Gastroesophageal sphincter (tissue), 4 donors: Measurements from ENCODE around the gene ATXN2L. TPM values are rescaled to one million over a fixed set of nuclear protein-coding genes. Genes with fewer than 3 reads are reported as not detected.
"Not testable (repeated sequence)": the region's sequence is repeated elsewhere in the genome, so short reads cannot be mapped to it uniquely, and the experiment has no call there.

Source experiments
- ATAC-seq: fragments of 150-250 bp; one replicate; pipeline ENCODE4 v1.9.1; 2016; ENCODE audit warnings: mild to moderate bottlenecking, moderate library complexity
- H3K27ac ChIP-seq, 4 donors: fragments of 200-600 bp; sonication (generic) in 3 of 4; 1 replicate in 3 of 4; 2 replicates in 1 of 4; pipeline ENCODE4 v1.5.1; 2016 to 2019
- H3K27me3 ChIP-seq: fragments of 200-600 bp; sonication (generic); one replicate; pipeline ENCODE4 v1.5.1; 2019
- H3K36me3 ChIP-seq, 2 donors: fragments of 200-600 bp; sonication (generic); one replicate each; pipeline ENCODE4 v1.5.1; 2019; ENCODE audit warnings: control low read depth in 1 of 2
- H3K4me1 ChIP-seq, 3 donors: fragments of 200-600 bp; sonication (generic); 1 replicate in 2 of 3; 2 replicates in 1 of 3; pipeline ENCODE4 v1.5.1; 2016 to 2019; ENCODE audit warnings: control low read depth in 2 of 3
- H3K4me3 ChIP-seq, 2 donors: fragments of 200-600 bp; sonication (generic); one replicate each; pipeline ENCODE4 v1.5.1; 2019; ENCODE audit warnings: mild to moderate bottlenecking in 1 of 2, moderate library complexity in 1 of 2
- H3K9me3 ChIP-seq, 3 donors: fragments of 200-600 bp; sonication (generic); one replicate each; pipeline ENCODE4 v1.5.1; 2017 to 2019; ENCODE audit warnings: control low read depth in 2 of 3
- EP300 ChIP-seq: sonication (generic); formaldehyde crosslinking; IDR thresholded peaks from one replicate; pipeline ENCODE4 v1.6.1; 2017; ENCODE audit warnings: antibody characterized with exemption, mild to moderate bottlenecking
- POLR2A ChIP-seq, 2 donors: fragments of 450-650 bp; IDR thresholded peaks; one replicate each; pipeline ENCODE4 v1.6.1; 2017; ENCODE audit warnings: antibody characterized with exemption in 2 of 2, mild to moderate bottlenecking in 2 of 2, moderate library complexity in 1 of 2
- POLR2AphosphoS5 ChIP-seq: sonication (generic); formaldehyde crosslinking; IDR thresholded peaks from one replicate; pipeline ENCODE4 v1.6.1; 2017; ENCODE audit warnings: antibody characterized with exemption
- WGBS, 2 donors: methylation state at CpG; one replicate each; pipeline ENCODE4 v1.1.5; 2018; ENCODE audit warnings: low coverage in 1 of 2; 5-methylcytosine and 5-hydroxymethylcytosine counted together
- total RNA-seq, 4 donors: library from RNA; depleted of rRNA; stranded (reverse); fragments of >200 nt; gene quantifications; one replicate each; pipeline ENCODE4 v1.1.0, GENCODE V29; 2016
- TF ChIP-seq, protein P1 (sequence below), 4 experiments: fragments of 200-600 bp in 2 of 4; fragments of 450-650 bp in 2 of 4; sonication (generic) in 1 of 4; IDR thresholded peaks; one replicate each; pipeline ENCODE4 v1.5.1; 2017 to 2019; ENCODE audit warnings: antibody characterized with exemption in 4 of 4, mild to moderate bottlenecking in 2 of 4, moderate library complexity in 2 of 4

ATXN2L gene
- total RNA-seq, 4 donors from 2014 or later, result 44.4 to 65.1 (median 56.9) TPM

DNA sequence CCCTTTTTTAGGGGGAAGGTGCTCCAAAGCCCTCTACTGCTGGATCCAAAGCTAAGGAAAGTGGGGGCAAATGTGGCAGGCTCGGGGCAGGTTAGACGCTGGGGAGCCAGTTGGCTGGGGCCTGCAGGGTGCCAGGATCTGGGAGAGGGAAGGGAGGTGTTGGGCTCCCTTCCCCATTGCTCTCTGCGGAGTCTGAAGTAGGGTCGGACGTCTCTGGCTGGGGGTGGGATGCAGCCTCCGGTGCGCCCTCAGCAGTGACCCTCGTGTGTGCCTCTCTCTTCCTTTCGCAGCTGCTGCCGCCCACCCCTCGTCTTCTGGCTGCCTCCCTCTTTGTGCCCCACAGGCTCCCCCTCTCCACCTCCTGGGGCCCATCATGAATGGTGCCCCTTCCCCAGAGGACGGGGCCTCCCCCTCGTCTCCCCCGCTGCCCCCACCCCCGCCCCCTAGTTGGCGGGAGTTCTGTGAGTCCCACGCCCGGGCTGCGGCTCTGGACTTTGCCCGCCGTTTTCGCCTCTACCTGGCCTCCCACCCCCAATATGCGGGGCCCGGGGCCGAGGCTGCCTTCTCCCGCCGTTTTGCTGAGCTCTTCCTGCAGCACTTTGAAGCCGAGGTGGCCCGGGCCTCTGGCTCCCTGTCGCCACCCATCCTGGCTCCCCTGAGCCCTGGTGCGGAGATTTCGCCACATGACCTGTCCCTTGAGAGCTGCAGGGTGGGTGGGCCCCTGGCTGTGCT lies 43.1 kb downstream of the ATXN2L start:
- peaks cover 0 to 44% (median 12%) of the 10 kb centered on the region in 3 donors for H3K4me1 ChIP-seq
- no peaks in the 10 kb centered on the region for H3K27me3 ChIP-seq
- H3K9me3 ChIP-seq, result no peaks in the 10 kb centered on the region
- WGBS, 2 donors, result 71 to 79% methylated on average over 6 to 13 of the region's 32 CpGs
- ATAC-seq, result no peak
- no peak for TF ChIP-seq POLR2A (IDR thresholded peaks at IDR 0.05)
- TF ChIP-seq, protein P1, sequence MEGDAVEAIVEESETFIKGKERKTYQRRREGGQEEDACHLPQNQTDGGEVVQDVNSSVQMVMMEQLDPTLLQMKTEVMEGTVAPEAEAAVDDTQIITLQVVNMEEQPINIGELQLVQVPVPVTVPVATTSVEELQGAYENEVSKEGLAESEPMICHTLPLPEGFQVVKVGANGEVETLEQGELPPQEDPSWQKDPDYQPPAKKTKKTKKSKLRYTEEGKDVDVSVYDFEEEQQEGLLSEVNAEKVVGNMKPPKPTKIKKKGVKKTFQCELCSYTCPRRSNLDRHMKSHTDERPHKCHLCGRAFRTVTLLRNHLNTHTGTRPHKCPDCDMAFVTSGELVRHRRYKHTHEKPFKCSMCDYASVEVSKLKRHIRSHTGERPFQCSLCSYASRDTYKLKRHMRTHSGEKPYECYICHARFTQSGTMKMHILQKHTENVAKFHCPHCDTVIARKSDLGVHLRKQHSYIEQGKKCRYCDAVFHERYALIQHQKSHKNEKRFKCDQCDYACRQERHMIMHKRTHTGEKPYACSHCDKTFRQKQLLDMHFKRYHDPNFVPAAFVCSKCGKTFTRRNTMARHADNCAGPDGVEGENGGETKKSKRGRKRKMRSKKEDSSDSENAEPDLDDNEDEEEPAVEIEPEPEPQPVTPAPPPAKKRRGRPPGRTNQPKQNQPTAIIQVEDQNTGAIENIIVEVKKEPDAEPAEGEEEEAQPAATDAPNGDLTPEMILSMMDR (IDR thresholded peaks at IDR 0.05), result no peak
- no peak for TF ChIP-seq EP300
- no peak overlapping the region for H3K27ac ChIP-seq
- no peak overlapping the region for H3K4me3 ChIP-seq
- H3K36me3 ChIP-seq, result peaks cover 0 to 51% of the 10 kb centered on the region in 2 donors

- no peak for ATAC-seq
- Histone ChIP-seq H3K27ac (no peak overlapping the region), H3K4me1 (peaks cover 0 to 44% (median 12%) of the 10 kb centered on the region in 3 donors), H3K9me3 (no peaks in the 10 kb centered on the region), H3K4me3 (no peak overlapping the region), H3K27me3 (no peaks in the 10 kb centered on the region), H3K36me3 (peaks cover 0 to 56% of the 10 kb centered on the region in 2 donors)
- TF ChIP-seq, protein P1 (IDR thresholded peaks at IDR 0.05), result no peak
- no peak for TF ChIP-seq EP300
- no peak for TF ChIP-seq POLR2AphosphoS5
- TF ChIP-seq POLR2A (IDR thresholded peaks at IDR 0.05), result no peak
- 0 to 72% methylated on average over 1 to 5 of the region's 17 CpGs for WGBS, 2 donors
Observed at GRCh38 chr16:28866454-28866804, 43.6 kb downstream of the ATXN2L start.

DNA sequence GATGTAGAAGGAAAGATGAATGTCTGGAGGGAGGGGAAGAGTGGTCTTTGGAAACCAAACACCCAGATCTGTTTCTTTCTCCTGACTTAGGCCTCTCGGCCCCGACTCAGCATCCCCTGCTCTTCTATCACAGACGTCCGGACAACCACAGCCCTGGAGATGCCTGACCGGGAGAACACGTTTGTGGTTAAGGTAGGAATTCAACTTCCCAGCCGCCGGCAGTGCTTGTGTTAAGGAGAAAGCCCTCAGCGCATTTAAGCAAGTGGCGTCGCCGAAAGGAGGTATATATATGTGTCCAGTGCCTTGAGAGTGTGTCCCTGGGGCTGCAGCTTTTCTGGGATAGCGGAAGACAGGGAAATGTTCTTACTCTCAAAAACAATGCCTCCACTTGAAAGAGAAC lies 44.4 kb downstream of the ATXN2L start:
- no peak overlapping the region for H3K27ac ChIP-seq
- H3K9me3 ChIP-seq, result no peaks in the 10 kb centered on the region
- TF ChIP-seq POLR2A (IDR thresholded peaks at IDR 0.05) (no peak), EP300 (no peak)
- H3K27me3 ChIP-seq, result no peaks in the 10 kb centered on the region
- ATAC-seq, result no peak
- WGBS, 2 donors, result 85% methylated on average over 8 to 12 of the region's 13 CpGs
- H3K36me3 ChIP-seq, result peaks cover 0 to 64% of the 10 kb centered on the region in 2 donors
- no peak overlapping the region for H3K4me3 ChIP-seq
- H3K4me1 ChIP-seq, result peaks cover 0 to 38% (median 12%) of the 10 kb centered on the region in 3 donors

DNA sequence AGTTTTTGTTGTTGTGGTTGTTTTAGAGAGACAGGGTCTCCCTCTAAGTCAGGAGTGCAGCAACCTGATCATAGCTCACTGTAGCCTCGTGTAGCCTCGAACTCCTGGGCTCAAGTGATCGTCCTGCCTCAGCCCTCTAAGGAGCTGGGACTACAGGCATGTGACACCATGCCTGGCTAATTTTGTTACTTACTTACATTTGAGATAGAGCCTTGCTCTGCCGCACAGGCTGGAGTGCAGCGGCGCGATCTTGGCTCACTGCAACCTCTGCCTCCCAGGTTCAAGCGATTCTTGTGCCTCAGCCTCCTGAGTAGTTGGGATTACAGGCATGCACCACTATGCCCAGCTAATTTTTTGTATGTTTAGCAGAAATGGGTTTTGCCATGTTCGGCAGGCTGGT lies 44.8 kb downstream of the ATXN2L start:
- peaks cover 0 to 34% (median 12%) of the 10 kb centered on the region in 3 donors for H3K4me1 ChIP-seq
- peaks cover 0 to 68% of the 10 kb centered on the region in 2 donors for H3K36me3 ChIP-seq
- 94 to 100% methylated on average over 2 to 4 of the region's 9 CpGs for WGBS, 2 donors

DNA sequence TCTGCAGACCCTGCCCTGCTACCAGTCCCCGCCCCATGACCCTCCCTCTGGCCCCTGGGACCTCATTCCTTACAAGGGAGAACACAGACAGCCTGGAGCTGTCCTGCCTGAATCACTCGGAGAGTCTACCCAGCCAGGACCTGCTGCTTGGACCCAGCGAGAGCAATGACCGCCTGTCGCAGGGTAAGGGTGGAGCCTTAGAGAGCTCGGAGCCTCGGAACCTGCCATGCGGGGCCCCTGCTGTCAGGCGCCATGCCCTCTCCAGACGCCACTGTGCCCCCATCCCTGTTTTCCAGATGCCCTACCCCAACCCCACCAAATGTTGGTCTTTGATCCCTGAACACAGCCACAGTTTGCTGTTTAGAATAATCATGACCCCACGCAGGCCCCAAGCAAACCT lies 46.4 kb downstream of the ATXN2L start:
- Histone ChIP-seq H3K9me3 (no peaks in the 10 kb centered on the region), H3K27me3 (no peaks in the 10 kb centered on the region), H3K27ac (no peak overlapping the region), H3K4me1 (peaks cover 0 to 27% (median 12%) of the 10 kb centered on the region in 3 donors), H3K36me3 (peaks cover 0 to 84% of the 10 kb centered on the region in 2 donors), H3K4me3 (no peak overlapping the region)
- ATAC-seq, result no peak
- WGBS, 2 donors, result 80 to 93% methylated on average over 1 to 5 of the region's 11 CpGs
- TF ChIP-seq POLR2AphosphoS5 (no peak), EP300 (no peak), POLR2A (IDR thresholded peaks at IDR 0.05) (no peak)
- TF ChIP-seq, protein P1 (IDR thresholded peaks at IDR 0.05), result no peak

More for the DNA sequence above, 44.8 kb downstream of the ATXN2L start:
- not testable (repeated sequence) for H3K27me3 ChIP-seq, H3K4me3 ChIP-seq, H3K9me3 ChIP-seq, H3K27ac ChIP-seq, ATAC-seq

GRCh38 chr16:28872952-28873351 lies 50.2 kb downstream of the ATXN2L start:
- WGBS, 2 donors, result 50 to 93% methylated on average over 1 to 5 of the region's 15 CpGs
- Histone ChIP-seq H3K9me3 (no peaks in the 10 kb centered on the region), H3K4me1 (no peaks in the 10 kb centered on the region), H3K4me3 (no peak overlapping the region), H3K36me3 (peaks cover 0 to 69% of the 10 kb centered on the region in 2 donors), H3K27ac (no peak overlapping the region), H3K27me3 (no peaks in the 10 kb centered on the region)
- TF ChIP-seq POLR2AphosphoS5, result no peak
- TF ChIP-seq, protein P1 (IDR thresholded peaks at IDR 0.05), result no peak
- TF ChIP-seq POLR2A (IDR thresholded peaks at IDR 0.05), result no peak
- TF ChIP-seq EP300, result no peak
- no peak for ATAC-seq
